Measurements from ENCODE around the gene FAM47E. TPM values are rescaled to one million over a fixed set of nuclear protein-coding genes. Genes with fewer than 3 reads are reported as not detected.
"Not testable (repeated sequence)": the region's sequence is repeated elsewhere in the genome, so short reads cannot be mapped to it uniquely, and the experiment has no call there.

FAM47E gene
- total RNA-seq, 1 donor, result 1.3 TPM

- no peak for DNase-seq (ENCODE audit: low read depth in 2 of 3, low spot score in 2 of 3)
These were observed 27.4 kb upstream of the FAM47E start for GRCh38 chr4:76224171-76224570.

DNA sequence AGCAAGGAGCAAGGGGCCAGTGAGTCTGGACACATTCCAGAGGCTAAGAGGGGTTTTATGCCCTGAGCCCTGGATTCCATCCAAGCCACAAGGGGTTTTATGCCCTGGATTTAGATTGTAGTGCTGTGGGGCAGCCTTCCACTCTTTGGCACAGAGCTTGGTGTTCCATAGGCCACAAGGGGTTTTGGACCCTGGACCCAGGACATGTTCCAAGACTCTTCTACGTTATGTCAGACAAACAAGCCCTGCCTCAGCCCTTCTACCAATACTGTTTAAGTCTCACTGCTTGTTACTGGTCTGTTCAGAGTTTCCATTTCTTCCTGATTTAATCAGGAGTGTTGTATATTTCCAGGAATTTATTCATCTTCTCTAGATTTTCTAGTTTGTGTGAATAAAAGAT is 25.1 kb upstream of the FAM47E start:
- DNase-seq (ENCODE audit: low read depth in 2 of 3, low spot score in 2 of 3), result no peak

DNA sequence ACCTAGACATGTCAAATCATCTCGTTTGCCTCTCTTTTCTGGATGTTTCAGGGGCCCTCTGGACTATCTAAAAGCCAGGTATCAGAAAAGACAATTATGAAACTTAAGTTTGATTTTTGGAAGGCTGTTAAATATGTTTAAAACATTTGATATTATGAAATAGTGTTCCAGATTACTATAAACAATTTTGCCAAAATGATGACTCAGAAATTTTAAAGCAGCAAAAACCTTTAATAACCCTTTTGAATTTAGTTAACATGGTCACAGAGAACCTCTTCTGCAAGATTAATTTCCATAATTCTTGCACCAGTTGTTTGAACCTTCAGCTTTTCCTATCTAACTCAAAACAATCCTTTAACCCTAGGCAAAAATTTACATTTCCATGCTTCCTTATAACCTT is 18.8 kb upstream of the FAM47E start:
- no peak for DNase-seq (ENCODE audit: low read depth in 2 of 3, low spot score in 2 of 3)

GRCh38 chr4:76233083-76233482 is 18.4 kb upstream of the FAM47E start:
- no peak for DNase-seq (ENCODE audit: low read depth in 2 of 3, low spot score in 2 of 3)

DNA sequence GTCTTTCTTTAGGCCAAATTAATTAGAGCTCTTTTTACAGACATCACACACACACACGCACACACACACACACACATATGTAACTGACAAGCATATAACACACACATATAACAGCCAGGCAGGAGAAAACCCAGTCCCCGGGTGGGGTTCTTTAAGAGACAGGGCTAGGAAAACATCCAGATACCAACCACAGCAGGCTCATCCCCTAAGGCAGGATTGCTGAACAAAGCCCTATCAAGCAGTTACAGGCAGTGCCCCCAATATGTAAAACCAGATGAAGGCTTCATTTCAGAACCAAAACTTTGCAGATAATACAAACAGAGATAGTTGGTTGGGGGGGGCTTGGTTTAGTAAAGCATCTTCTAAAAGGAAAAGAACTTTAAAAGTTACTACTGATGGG is 18.0 kb upstream of the FAM47E start:
- peak in 1 of 3 donors; percentile 17 for DNase-seq (ENCODE audit: low read depth in 2 of 3, low spot score in 2 of 3)

- DNase-seq (ENCODE audit: low read depth in 2 of 3, low spot score in 2 of 3), result no peak
These were observed 17.4 kb upstream of the FAM47E start for GRCh38 chr4:76233967-76234678.

DNA sequence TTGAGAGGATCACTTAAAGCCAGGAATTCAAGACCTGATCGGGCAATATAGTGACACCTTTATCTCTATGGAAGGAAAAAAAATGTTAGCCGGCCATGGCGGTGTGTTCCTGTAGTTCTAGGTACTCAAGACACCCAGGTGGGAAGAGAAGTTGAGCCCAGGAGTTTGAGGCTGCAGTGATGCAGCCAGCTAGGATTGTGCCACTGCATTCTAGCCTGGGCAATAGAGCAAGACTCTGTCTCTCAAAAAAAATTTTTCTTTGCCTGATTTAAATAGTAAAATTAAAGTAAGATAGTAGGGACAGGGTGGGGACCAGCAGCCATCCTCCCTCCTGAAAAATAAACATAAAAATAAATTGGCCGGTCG is 16.9 kb upstream of the FAM47E start:
- no peak for DNase-seq (ENCODE audit: low read depth in 2 of 3, low spot score in 2 of 3)

GRCh38 chr4:76235407-76235806 is 16.1 kb upstream of the FAM47E start:
- DNase-seq (ENCODE audit: low read depth in 2 of 3, low spot score in 2 of 3), result no peak

GRCh38 chr4:76235915-76236314 is 15.6 kb upstream of the FAM47E start:
- DNase-seq (ENCODE audit: low read depth in 2 of 3, low spot score in 2 of 3), result no peak

DNA sequence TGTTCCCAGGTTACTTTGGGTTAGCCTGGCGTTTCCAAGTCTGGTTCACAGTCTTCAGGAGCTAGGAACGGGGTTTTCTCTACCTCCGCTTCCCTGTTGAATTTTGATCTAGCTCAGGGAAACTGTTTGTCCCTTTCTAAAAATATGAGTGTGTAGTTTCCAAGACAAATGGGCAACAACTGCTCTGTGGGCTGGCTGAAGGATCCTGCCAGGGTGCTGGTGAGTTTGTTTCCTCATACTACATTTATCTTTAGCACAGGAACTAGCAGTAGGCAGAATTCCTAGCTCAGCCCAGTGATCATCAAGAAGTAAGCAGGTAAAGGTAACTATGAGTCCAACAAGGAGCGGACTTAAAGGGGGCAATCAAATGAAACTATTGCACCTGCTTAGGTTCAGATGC is 13.3 kb upstream of the FAM47E start:
- DNase-seq (ENCODE audit: low read depth in 2 of 3, low spot score in 2 of 3), result no peak

GRCh38 chr4:76238701-76239100 is 12.8 kb upstream of the FAM47E start:
- DNase-seq (ENCODE audit: low read depth in 2 of 3, low spot score in 2 of 3), result no peak

GRCh38 chr4:76240236-76240635 is 11.3 kb upstream of the FAM47E start:
- DNase-seq (ENCODE audit: low read depth in 2 of 3, low spot score in 2 of 3), result no peak

GRCh38 chr4:76243877-76244276 is 7.6 kb upstream of the FAM47E start:
- DNase-seq (ENCODE audit: low read depth in 2 of 3, low spot score in 2 of 3), result not testable (repeated sequence)

- DNase-seq (ENCODE audit: low read depth in 2 of 3, low spot score in 2 of 3), result no peak
These were observed 5.5 kb upstream of the FAM47E start for GRCh38 chr4:76246025-76246424.

- no peak for DNase-seq (ENCODE audit: low read depth in 2 of 3, low spot score in 2 of 3)
These were observed 4.7 kb upstream of the FAM47E start for GRCh38 chr4:76246852-76247251.

- peak in 1 of 3 donors; percentile 9 for DNase-seq (ENCODE audit: low read depth in 2 of 3, low spot score in 2 of 3)
These were observed 559 bp upstream of the FAM47E start for GRCh38 chr4:76250962-76251361.

DNA sequence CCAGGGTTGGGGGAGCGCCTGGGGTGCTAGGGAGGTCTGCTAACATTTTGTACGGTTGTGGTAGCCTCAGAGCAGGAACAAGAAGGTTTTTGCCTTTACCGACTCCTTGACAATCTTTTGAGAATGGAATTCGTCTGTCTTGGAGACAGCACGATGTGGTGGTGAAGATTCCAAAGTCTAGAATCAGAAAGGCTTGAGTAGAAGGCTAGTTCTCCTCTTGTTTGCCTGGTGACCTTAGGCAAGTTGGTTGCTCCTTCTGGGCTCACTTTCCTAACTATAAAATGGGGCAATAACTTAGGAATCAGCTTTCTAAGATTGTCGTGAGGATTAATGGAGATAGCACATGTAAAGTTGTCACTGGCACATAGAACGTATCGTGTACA is 741 bp downstream of the FAM47E start:
- DNase-seq (ENCODE audit: low read depth in 2 of 3, low spot score in 2 of 3), result no peak

DNA sequence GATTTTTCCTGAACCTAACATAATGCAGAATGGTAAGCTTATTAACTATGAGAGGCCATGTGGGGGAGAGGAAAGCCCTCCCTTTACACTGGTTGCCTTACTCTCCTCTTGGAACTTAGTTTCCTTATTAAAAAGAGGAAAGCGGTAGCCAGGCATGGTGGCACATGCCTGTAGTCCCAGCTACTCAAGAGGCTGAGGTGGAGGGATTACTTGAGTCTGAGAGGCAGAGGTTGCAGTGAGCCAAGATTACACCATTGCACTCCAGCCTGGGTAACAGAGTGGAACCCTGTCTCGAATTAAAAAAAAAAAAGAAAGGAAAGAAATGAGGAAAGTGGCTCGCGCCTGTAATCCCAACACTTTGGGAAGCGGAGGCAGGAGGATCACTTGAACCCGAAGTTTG is 2.0 kb downstream of the FAM47E start:
- DNase-seq (ENCODE audit: low read depth in 2 of 3, low spot score in 2 of 3), result no peak

DNA sequence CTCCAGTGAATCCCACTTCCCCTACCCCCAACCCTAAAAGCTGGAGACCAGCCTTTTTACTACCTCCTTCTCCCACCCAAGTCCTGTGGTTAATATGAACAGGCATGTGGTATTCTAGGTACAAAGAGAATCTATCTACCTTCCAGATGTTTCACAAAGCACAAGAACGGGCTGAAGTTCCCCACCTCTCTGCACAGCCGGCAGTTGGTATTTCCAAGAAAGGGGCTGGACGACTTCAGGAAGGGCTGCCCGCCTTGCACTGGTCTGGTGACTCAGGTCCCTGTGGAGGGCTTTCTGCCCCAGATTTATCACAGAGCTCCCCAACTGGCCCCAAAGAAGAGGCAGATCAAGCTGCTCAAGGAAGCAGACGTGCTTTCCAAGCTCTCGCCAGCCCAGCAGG is 4.5 kb downstream of the FAM47E start:
- peak in 2 of 3 donors; percentile 15 to 22 for DNase-seq (ENCODE audit: low read depth in 2 of 3, low spot score in 2 of 3)

GRCh38 chr4:76256968-76257367 is 5.4 kb downstream of the FAM47E start:
- DNase-seq (ENCODE audit: low read depth in 2 of 3, low spot score in 2 of 3), result no peak

DNA sequence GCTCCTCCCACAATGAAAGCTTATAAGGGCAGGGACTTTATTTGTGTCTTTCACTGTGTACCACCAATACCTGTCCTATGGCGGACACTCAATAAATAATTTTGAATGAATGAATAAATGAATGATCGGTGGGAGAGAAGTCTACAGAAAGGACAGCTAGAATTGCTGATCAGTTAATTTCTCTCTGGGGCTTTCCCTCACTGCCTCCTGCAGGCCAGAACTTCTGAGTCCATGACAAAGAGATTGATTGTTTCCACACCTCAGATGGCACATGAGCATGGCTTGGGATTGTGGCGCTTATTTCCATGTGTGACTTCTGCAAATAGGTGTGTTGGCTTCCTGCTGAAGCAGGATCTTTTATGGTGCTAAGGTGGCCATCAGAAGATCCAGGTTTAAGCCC is 6.3 kb downstream of the FAM47E start:
- no peak for DNase-seq (ENCODE audit: low read depth in 2 of 3, low spot score in 2 of 3)

DNA sequence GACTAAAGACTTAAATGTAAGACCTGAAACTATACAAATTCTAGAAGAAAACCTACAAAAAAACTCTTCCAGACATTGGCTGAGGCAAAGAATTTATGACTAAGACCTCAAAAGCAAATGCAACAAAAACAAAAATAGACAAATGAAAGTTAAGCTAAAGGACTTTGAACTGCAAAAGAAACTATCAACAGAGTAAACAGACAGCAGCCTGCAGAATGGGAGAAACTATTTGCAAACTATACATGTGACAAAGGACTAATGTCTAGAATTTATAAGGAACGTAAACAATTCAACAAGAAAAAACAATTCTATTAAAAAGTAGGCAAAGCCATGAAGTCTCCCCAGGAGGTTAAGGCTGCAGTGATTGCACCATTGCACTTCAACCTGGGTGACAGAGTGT is 9.1 kb downstream of the FAM47E start:
- DNase-seq (ENCODE audit: low read depth in 2 of 3, low spot score in 2 of 3), result no peak

DNA sequence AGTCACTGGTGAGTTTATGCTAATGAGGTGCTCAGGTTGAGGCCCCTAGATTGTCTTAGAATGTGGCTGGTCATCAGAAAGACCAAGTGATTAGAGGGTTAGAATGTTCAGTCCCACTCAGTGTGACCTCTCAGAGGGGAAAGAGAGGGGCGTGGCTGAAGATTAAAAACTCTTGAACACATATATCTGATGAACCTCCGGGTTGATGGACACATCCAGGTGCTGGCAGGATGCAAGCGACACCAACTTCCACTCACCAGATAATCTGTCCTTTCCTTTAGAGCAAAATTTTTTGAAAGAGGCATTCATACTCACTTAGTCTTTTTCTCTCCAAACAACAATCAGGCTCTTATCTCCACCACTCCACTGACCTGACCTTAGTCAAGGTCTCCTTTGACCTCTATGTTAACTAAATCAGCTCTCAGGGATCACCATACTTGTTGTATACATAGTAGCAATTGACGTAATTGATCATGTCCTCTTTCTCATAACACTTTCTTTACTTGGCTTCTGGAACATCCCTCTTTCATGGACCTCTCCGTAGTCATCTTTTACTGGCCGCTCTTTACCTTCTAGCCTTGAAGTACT is 14.2 kb downstream of the FAM47E start:
- DNase-seq (ENCODE audit: low read depth in 2 of 3, low spot score in 2 of 3), result no peak
